ENCODE results near the gene PAIP1. TPM values are rescaled to one million over a fixed set of nuclear protein-coding genes. Genes with fewer than 3 reads are reported as not detected.
A peak's percentile ranks its signal among the peaks of the same experiment; 100 is the strongest.
"Not testable (repeated sequence)": the region's sequence is repeated elsewhere in the genome, so short reads cannot be mapped to it uniquely, and the experiment has no call there.

The PAIP1 gene
- total RNA-seq, 2 donors from 2014 or later: 65.0 to 69.8 TPM

- ATAC-seq (replicated peaks in 1 of 2) (no peak), DNase-seq (no peak)
- no peaks in the 10 kb centered on the region for H3K9me3 Mint-ChIP-seq
- no peak overlapping the region for H3K4me3 Mint-ChIP-seq
- no peaks in the 10 kb centered on the region for H3K27me3 Mint-ChIP-seq (ENCODE audit: low read depth)
- peaks cover 6 to 26% of the 10 kb centered on the region in 2 donors for H3K36me3 Mint-ChIP-seq (ENCODE audit: insufficient read depth in 2 of 2)
- no peak overlapping the region for H3K27ac Mint-ChIP-seq
- peaks cover 14% of the 10 kb centered on the region for H3K4me1 Mint-ChIP-seq (ENCODE audit: low read depth)
Observed at GRCh38 chr5:43536972-43537371, 19.9 kb downstream of the PAIP1 start.

- DNase-seq (peak in 1 of 2 donors; percentile 14), ATAC-seq (replicated peaks in 1 of 2) (peak; percentile 69 to 92)
- no peaks in the 10 kb centered on the region for H3K9me3 Mint-ChIP-seq
- H3K27me3 Mint-ChIP-seq (ENCODE audit: low read depth): no peaks in the 10 kb centered on the region
- peaks cover 6 to 32% of the 10 kb centered on the region in 2 donors for H3K36me3 Mint-ChIP-seq (ENCODE audit: insufficient read depth in 2 of 2)
- peak overlapping the region; percentile 74 for H3K27ac Mint-ChIP-seq
- no peak overlapping the region for H3K4me3 Mint-ChIP-seq
- peaks cover 14% of the 10 kb centered on the region for H3K4me1 Mint-ChIP-seq (ENCODE audit: low read depth)
Observed at GRCh38 chr5:43533646-43534045, 23.2 kb downstream of the PAIP1 start.

GRCh38 chr5:43530648-43531047, 26.2 kb downstream of the PAIP1 start:
- H3K36me3 Mint-ChIP-seq (ENCODE audit: insufficient read depth in 2 of 2): peaks cover 6 to 30% of the 10 kb centered on the region in 2 donors
- H3K4me1 Mint-ChIP-seq (ENCODE audit: low read depth): peaks cover 14% of the 10 kb centered on the region
- DNase-seq: no peak
- H3K27ac Mint-ChIP-seq: no peak overlapping the region
- H3K9me3 Mint-ChIP-seq: no peaks in the 10 kb centered on the region
- ATAC-seq (replicated peaks in 1 of 2): no peak
- H3K27me3 Mint-ChIP-seq (ENCODE audit: low read depth): no peaks in the 10 kb centered on the region
- no peak overlapping the region for H3K4me3 Mint-ChIP-seq

GRCh38 chr5:43523662-43524072, 33.2 kb downstream of the PAIP1 start:
- Mint-ChIP-seq H3K27ac (no peak overlapping the region), H3K36me3 (ENCODE audit: insufficient read depth in 2 of 2) (peaks cover 3 to 16% of the 10 kb centered on the region in 2 donors), H3K4me3 (no peak overlapping the region), H3K9me3 (no peaks in the 10 kb centered on the region), H3K27me3 (ENCODE audit: low read depth) (no peaks in the 10 kb centered on the region), H3K4me1 (ENCODE audit: low read depth) (no peaks in the 10 kb centered on the region)
- DNase-seq (no peak), ATAC-seq (replicated peaks in 1 of 2) (no peak)

GRCh38 chr5:43520615-43521014, 36.3 kb downstream of the PAIP1 start:
- Mint-ChIP-seq H3K4me3 (no peak overlapping the region), H3K27me3 (ENCODE audit: low read depth) (no peaks in the 10 kb centered on the region), H3K27ac (no peak overlapping the region), H3K9me3 (no peaks in the 10 kb centered on the region), H3K4me1 (ENCODE audit: low read depth) (no peaks in the 10 kb centered on the region), H3K36me3 (ENCODE audit: insufficient read depth in 2 of 2) (peaks cover 3 to 12% of the 10 kb centered on the region in 2 donors)
- ATAC-seq (replicated peaks in 1 of 2): no peak
- DNase-seq: no peak

- no peak for ATAC-seq (replicated peaks in 1 of 2)
- no peaks in the 10 kb centered on the region for H3K9me3 Mint-ChIP-seq
- H3K4me1 Mint-ChIP-seq (ENCODE audit: low read depth): peaks cover 25% of the 10 kb centered on the region
- H3K36me3 Mint-ChIP-seq (ENCODE audit: insufficient read depth in 2 of 2): peaks cover 13 to 14% of the 10 kb centered on the region in 2 donors
- H3K27me3 Mint-ChIP-seq (ENCODE audit: low read depth): no peaks in the 10 kb centered on the region
- DNase-seq: no peak
- H3K27ac Mint-ChIP-seq: peak overlapping the region; percentile 96
- peak overlapping the region; percentile 89 to 90 for H3K4me3 Mint-ChIP-seq
Observed at GRCh38 chr5:43515678-43516048, 41.2 kb downstream of the PAIP1 start.

- no peaks in the 10 kb centered on the region for H3K9me3 Mint-ChIP-seq
- no peaks in the 10 kb centered on the region for H3K27me3 Mint-ChIP-seq (ENCODE audit: low read depth)
- peak within 1 kb of the TSS; percentile 89 to 90 for H3K4me3 Mint-ChIP-seq
- H3K36me3 Mint-ChIP-seq (ENCODE audit: insufficient read depth in 2 of 2): peaks cover 13 to 14% of the 10 kb centered on the region in 2 donors
- H3K4me1 Mint-ChIP-seq (ENCODE audit: low read depth): peaks cover 25% of the 10 kb centered on the region
- DNase-seq: peak; percentile 95 to 96
- H3K27ac Mint-ChIP-seq: peak within 1 kb of the TSS; percentile 96
- ATAC-seq (replicated peaks in 1 of 2): peak; percentile 95 to 98
Observed at GRCh38 chr5:43514816-43515677, 41.8 kb downstream of the PAIP1 start, which contains the start of gene C5orf34. Gene C5orf34, minus strand, starts transcription at chr5:43515148. Its CDS starts 5,809 bp downstream, at chr5:43509339.

GRCh38 chr5:43514471-43514815, 42.4 kb downstream of the PAIP1 start:
- ATAC-seq (replicated peaks in 1 of 2) (peak; percentile 80 to 81), DNase-seq (peak; percentile 58 to 66)
- H3K4me1 Mint-ChIP-seq (ENCODE audit: low read depth): peaks cover 25% of the 10 kb centered on the region
- H3K27me3 Mint-ChIP-seq (ENCODE audit: low read depth): no peaks in the 10 kb centered on the region
- H3K27ac Mint-ChIP-seq: peak overlapping the region; percentile 96
- H3K36me3 Mint-ChIP-seq (ENCODE audit: insufficient read depth in 2 of 2): peaks cover 13 to 14% of the 10 kb centered on the region in 2 donors
- H3K4me3 Mint-ChIP-seq: peak overlapping the region; percentile 89 to 90
- no peaks in the 10 kb centered on the region for H3K9me3 Mint-ChIP-seq

- no peaks in the 10 kb centered on the region for H3K27me3 Mint-ChIP-seq (ENCODE audit: low read depth)
- DNase-seq (no peak), ATAC-seq (replicated peaks in 1 of 2) (no peak)
- peaks cover 25% of the 10 kb centered on the region for H3K4me1 Mint-ChIP-seq (ENCODE audit: low read depth)
- peaks cover 13 to 15% of the 10 kb centered on the region in 2 donors for H3K36me3 Mint-ChIP-seq (ENCODE audit: insufficient read depth in 2 of 2)
- peak overlapping the region; percentile 89 to 90 for H3K4me3 Mint-ChIP-seq
- peak overlapping the region; percentile 96 for H3K27ac Mint-ChIP-seq
- H3K9me3 Mint-ChIP-seq: no peaks in the 10 kb centered on the region
Observed at GRCh38 chr5:43514025-43514424, 42.9 kb downstream of the PAIP1 start.

- not testable (repeated sequence) for H3K9me3 Mint-ChIP-seq; DNase-seq; H3K27ac Mint-ChIP-seq; H3K27me3 Mint-ChIP-seq (ENCODE audit: low read depth); ATAC-seq (replicated peaks in 1 of 2); H3K4me3 Mint-ChIP-seq
- H3K4me1 Mint-ChIP-seq (ENCODE audit: low read depth): peaks cover 25% of the 10 kb centered on the region
- peaks cover 14 to 18% of the 10 kb centered on the region in 2 donors for H3K36me3 Mint-ChIP-seq (ENCODE audit: insufficient read depth in 2 of 2)
Observed at GRCh38 chr5:43511062-43511461, 45.8 kb downstream of the PAIP1 start.

GRCh38 chr5:43498581-43498980, 58.3 kb downstream of the PAIP1 start:
- Mint-ChIP-seq H3K4me3 (no peak overlapping the region), H3K36me3 (ENCODE audit: insufficient read depth in 2 of 2) (peaks cover 6 to 9% of the 10 kb centered on the region in 2 donors), H3K4me1 (ENCODE audit: low read depth) (no peaks in the 10 kb centered on the region), H3K9me3 (no peaks in the 10 kb centered on the region), H3K27ac (no peak overlapping the region), H3K27me3 (ENCODE audit: low read depth) (no peaks in the 10 kb centered on the region)
- no peak for DNase-seq
- no peak for ATAC-seq (replicated peaks in 1 of 2)

- peaks cover 6 to 9% of the 10 kb centered on the region in 2 donors for H3K36me3 Mint-ChIP-seq (ENCODE audit: insufficient read depth in 2 of 2)
- no peaks in the 10 kb centered on the region for H3K4me1 Mint-ChIP-seq (ENCODE audit: low read depth)
- no peak overlapping the region for H3K27ac Mint-ChIP-seq
- no peak overlapping the region for H3K4me3 Mint-ChIP-seq
- ATAC-seq (replicated peaks in 1 of 2) (no peak), DNase-seq (no peak)
- H3K27me3 Mint-ChIP-seq (ENCODE audit: low read depth): no peaks in the 10 kb centered on the region
- no peaks in the 10 kb centered on the region for H3K9me3 Mint-ChIP-seq
Observed at GRCh38 chr5:43497311-43498104, 59.4 kb downstream of the PAIP1 start.

GRCh38 chr5:43491326-43491725, 65.6 kb downstream of the PAIP1 start:
- DNase-seq (no peak), ATAC-seq (replicated peaks in 1 of 2) (no peak)
- H3K4me3 Mint-ChIP-seq: no peak overlapping the region
- H3K36me3 Mint-ChIP-seq (ENCODE audit: insufficient read depth in 2 of 2): peaks cover 2 to 19% of the 10 kb centered on the region in 2 donors
- peaks cover 2% of the 10 kb centered on the region for H3K4me1 Mint-ChIP-seq (ENCODE audit: low read depth)
- no peak overlapping the region for H3K27ac Mint-ChIP-seq
- H3K27me3 Mint-ChIP-seq (ENCODE audit: low read depth): no peaks in the 10 kb centered on the region
- no peaks in the 10 kb centered on the region for H3K9me3 Mint-ChIP-seq

Measured in activated T-cell treated with anti-CD3 and anti-CD28 coated beads, Interleukin-2, amount 50 U/mL, for 72 hours (primary cell).